ENCODE results near the gene NAA11. TPM values are rescaled to one million over a fixed set of nuclear protein-coding genes. Genes with fewer than 3 reads are reported as not detected.
"Not testable (repeated sequence)": the region's sequence is repeated elsewhere in the genome, so short reads cannot be mapped to it uniquely, and the experiment has no call there.

The NAA11 gene
- total RNA-seq, 1 donor from 2014 or later: not detected

- FAIRE-seq: no peak
Observed at GRCh38 chr4:79311279-79311678, 14.6 kb downstream of the NAA11 start.

GRCh38 chr4:79308971-79309370 is 16.9 kb downstream of the NAA11 start:
- DNase-seq (ENCODE audit: low spot score in 2 of 2): no peak
- FAIRE-seq: no peak

More at GRCh38 chr4:79311279-79311678, 14.6 kb downstream of the NAA11 start:
- DNase-seq (ENCODE audit: low spot score in 2 of 2): no peak

- DNase-seq (ENCODE audit: low spot score in 2 of 2) (no peak), FAIRE-seq (no peak)
Observed at GRCh38 chr4:79308137-79308536, 17.7 kb downstream of the NAA11 start.

DNA sequence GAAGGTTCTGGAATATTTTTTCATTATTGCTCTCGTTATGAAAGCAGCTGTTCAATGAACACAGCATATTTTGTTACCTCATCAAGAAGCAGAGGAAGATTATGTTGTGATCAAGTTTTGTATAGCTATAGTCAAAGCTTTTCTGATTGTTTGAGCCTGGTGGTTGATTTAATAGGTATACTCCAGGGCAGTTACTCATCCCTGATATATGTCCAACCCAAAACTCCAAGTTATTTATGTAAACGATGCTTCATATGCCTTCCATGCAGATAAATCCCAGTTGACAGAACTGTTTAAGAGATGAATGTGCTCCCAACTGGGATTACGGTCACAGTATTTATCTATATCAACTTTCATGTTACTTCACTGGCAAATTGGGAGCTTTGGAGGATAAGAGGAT is 19.1 kb downstream of the NAA11 start:
- FAIRE-seq: no peak
- DNase-seq (ENCODE audit: low spot score in 2 of 2): no peak

GRCh38 chr4:79300280-79300679 is 25.6 kb downstream of the NAA11 start:
- no peak for FAIRE-seq
- DNase-seq (ENCODE audit: low spot score in 2 of 2): no peak

GRCh38 chr4:79298484-79298883 is 27.4 kb downstream of the NAA11 start:
- FAIRE-seq (no peak), DNase-seq (ENCODE audit: low spot score in 2 of 2) (no peak)

DNA sequence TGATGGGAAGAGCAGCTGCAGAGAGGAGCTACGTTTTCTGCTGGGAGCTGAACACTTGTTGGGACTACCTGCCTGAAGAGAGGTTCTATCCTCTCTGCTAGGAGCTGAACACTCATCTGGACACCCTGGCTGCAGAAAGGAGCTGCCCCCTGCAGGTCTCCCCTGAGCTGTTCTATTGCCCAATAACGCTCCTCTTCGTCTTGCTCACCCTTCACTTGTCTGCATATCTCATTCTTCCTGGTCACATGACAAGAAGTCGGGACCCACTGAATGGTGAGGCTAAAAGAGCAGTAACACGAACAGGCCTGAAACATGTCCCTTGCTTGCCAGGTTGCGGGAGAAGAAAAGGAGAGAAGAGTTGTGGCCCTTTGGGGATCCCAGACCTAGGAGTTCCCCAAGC is 27.8 kb downstream of the NAA11 start:
- no peak for DNase-seq (ENCODE audit: low spot score in 2 of 2)
- FAIRE-seq: no peak

- FAIRE-seq: no peak
- no peak for DNase-seq (ENCODE audit: low spot score in 2 of 2)
Observed at GRCh38 chr4:79297479-79297878, 28.4 kb downstream of the NAA11 start.

GRCh38 chr4:79296768-79297428 is 29.0 kb downstream of the NAA11 start:
- no peak for FAIRE-seq
- DNase-seq (ENCODE audit: low spot score in 2 of 2): no peak

DNA sequence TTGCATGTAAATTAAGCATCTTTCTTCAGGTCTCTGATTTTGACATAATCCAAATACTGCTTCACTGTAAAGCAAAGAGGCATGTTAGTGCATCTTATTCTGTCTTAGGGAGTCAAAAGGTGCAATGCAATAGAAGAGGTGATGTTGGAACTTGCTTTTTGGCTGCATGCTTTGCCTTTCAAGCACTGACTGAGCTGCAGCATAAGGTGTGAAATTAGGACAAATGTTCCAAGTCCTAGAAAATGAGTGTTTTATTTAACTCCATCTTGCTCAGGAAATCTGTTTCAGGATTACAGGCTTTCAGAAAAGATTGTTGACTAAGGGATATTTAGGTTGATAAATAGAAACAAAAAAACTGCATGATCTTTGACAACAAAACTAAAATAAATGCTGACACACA is 30.8 kb downstream of the NAA11 start:
- no peak for FAIRE-seq
- no peak for DNase-seq (ENCODE audit: low spot score in 2 of 2)

- DNase-seq (ENCODE audit: low spot score in 2 of 2): no peak
- FAIRE-seq: no peak
Observed at GRCh38 chr4:79294064-79294463, 31.8 kb downstream of the NAA11 start.

- DNase-seq (ENCODE audit: low spot score in 2 of 2) (no peak), FAIRE-seq (no peak)
Observed at GRCh38 chr4:79292008-79292407, 33.9 kb downstream of the NAA11 start.

DNA sequence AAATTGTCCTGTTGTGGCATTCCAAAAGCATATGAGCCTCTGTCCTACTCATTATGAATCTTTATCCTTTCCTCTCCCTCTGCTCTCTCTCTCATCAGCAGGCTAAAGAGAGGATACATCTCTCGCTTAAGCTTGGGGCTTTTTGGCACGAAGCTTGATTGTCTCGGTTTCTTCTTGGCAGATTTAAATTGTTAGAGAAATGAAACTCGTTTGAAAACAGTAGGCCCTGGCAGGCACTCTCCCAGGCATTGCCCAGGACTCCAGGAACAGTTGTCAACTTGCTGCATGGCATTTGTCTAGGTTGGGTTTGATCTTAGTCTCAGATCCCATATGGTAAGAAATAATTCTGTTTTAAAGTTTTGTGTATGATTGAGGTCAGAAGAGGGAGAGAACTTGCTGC is 35.5 kb downstream of the NAA11 start:
- no peak for FAIRE-seq
- DNase-seq (ENCODE audit: low spot score in 2 of 2): no peak

DNA sequence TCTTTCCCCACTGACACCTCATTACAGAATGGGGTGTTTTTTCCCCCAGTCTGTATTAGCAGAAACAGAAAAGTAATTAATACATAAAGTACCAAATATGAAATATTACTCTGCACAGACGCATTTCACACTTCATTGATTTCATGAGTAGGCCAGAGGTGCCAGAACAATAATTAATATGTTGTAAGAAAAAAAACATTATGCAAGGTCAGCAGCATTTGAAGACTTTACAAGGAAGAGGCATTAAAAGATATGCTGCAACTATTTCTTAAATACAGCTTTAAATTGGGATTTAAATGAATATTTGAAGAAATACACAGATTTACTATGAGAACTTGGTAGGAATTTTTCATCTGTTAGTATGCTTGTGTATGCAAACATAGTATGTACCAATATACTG is 37.7 kb downstream of the NAA11 start:
- no peak for DNase-seq (ENCODE audit: low spot score in 2 of 2)
- FAIRE-seq: no peak

DNA sequence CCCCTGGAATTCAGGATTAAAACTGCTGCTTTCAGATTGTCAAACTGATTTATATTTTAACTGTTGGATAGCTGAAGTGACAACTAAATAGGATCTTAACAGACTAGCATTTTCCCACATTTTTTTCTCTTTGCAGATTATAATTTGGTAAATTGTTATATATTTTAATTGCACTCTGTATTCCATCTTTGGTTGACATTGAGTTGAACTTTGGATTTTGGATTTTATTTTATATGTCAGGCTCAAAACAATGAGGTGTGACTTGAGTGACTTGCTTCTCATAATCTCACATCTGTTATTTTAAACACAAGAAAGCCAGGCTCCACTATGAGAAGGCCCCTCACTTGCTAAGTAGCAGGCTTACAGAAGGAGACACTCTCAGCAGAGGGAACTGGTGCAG is 38.1 kb downstream of the NAA11 start:
- no peak for DNase-seq (ENCODE audit: low spot score in 2 of 2)

GRCh38 chr4:79287076-79287475 is 38.8 kb downstream of the NAA11 start:
- no peak for DNase-seq (ENCODE audit: low spot score in 2 of 2)
- FAIRE-seq: no peak

More for the DNA sequence above, 38.1 kb downstream of the NAA11 start:
- no peak for FAIRE-seq

GRCh38 chr4:79281566-79282359 is 44.1 kb downstream of the NAA11 start:
- FAIRE-seq: no peak
- DNase-seq (ENCODE audit: low spot score in 2 of 2): no peak

DNA sequence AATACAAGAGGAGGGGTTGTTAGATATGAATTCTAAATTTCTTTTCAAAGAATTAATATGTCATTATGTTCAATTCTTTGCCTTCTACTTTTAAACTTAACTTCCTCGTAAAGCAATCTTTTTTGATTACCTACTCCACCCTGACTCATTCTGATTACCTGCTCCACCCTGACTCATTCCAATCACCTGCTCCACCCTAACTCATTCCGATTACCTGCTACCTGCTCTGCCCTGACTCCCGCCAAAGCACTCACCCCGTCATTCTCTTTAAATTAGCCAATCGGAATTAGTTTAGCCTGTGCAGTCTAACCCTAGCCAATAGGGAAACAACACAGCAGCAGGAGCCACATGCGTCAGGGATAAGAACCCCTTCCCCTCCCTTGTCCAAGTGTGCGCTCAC is 48.4 kb downstream of the NAA11 start:
- FAIRE-seq; DNase-seq (ENCODE audit: low spot score in 2 of 2): not testable (repeated sequence)

DNA sequence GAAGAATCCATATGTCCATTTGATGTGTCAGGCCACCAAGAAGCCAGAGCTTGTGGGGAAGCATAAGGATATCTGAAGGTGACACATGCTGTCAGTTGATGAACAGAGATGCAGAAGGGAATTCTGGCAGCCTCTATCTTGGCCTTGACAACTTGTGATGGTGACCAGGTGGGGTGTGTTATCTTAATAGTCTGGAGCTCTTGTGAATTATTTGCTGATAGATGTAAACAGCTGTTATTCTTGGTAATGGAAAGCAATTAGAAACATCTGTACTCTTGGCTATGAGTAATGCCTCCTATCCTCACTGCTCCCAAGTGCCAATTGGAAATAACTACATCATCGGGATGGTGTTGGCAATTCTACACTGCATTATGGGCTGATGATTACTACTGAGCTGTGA is 51.9 kb downstream of the NAA11 start:
- no peak for FAIRE-seq
- DNase-seq (ENCODE audit: low spot score in 2 of 2): no peak

DNA sequence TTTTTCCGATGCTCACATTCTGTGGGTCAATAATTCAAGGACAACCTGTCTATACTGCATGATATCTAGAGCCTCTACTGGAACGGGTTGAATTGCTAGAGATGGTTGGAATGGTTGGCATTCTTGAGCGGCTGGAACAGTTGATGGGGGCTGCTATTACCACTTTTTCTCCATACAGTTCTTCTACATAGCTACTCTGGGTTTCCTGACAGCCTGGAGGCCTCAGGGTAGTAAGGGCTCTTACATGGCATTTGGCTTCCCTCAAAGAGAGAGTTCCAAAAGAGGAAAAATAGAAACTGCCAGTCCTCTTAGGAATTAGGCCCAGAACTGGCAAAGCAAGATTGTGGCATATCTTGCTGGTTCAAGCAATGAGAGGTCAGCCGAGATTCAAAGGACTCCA is 53.1 kb downstream of the NAA11 start:
- FAIRE-seq (no peak), DNase-seq (ENCODE audit: low spot score in 2 of 2) (no peak)

- FAIRE-seq (no peak), DNase-seq (ENCODE audit: low spot score in 2 of 2) (no peak)
Observed at GRCh38 chr4:79272126-79272525, 53.7 kb downstream of the NAA11 start.

DNA sequence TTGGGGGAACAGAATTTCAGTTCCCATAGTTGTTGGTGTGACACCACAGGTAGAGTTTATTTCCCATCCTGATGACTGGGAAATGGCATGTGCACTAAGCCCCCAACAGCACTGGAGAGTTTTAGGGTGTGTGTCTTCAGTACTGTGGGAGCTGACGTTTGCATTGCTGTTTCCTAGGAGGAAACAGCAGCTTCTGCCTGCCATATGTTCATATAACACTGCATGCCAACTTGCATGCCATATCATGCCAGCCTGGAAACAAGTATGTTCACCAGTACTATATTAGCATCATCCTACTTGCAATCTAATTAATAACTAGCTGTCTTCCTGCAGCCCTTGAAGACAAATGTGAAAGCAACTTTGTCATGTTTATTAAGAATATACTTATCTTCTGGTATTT is 58.2 kb downstream of the NAA11 start:
- no peak for DNase-seq (ENCODE audit: low spot score in 2 of 2)
- FAIRE-seq: no peak

All from frontal cortex (tissue), 4 donors.